ENCODE results near the gene VAMP7. TPM values are rescaled to one million over a fixed set of nuclear protein-coding genes. Genes with fewer than 3 reads are reported as not detected.
"Not testable (repeated sequence)": the region's sequence is repeated elsewhere in the genome, so short reads cannot be mapped to it uniquely, and the experiment has no call there.

VAMP7 gene
- total and polyA plus RNA-seq, 8 donors = 6.4 to 39.7 (median 20.3) TPM

DNA sequence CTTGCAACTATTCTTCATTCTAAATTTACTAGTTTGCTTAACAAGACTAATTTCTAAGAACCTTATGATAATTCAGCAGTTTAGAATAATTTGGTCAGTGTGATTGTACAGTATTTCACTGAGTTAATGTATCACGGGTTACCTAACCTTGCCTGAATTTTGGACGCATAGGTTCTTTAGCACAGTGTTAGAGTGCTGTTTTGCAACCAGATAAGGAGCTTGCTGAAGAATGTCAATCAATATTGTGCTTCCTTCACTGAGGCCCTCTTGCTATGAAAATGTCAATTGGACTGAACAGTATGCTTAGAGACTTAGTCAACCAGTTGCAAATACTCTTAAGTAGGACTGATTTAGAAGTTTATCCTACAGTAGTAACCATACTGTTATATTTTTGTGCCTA lies 19.6 kb downstream of the VAMP7 start:
- H3K27me3 ChIP-seq = no peaks in the 10 kb centered on the region
- no peak overlapping the region for H3K4me3 ChIP-seq
- H3K4me1 ChIP-seq = no peaks in the 10 kb centered on the region
- no peaks in the 10 kb centered on the region for H3K9me3 ChIP-seq
- TF ChIP-seq POLR2AphosphoS5 (IDR thresholded peaks at IDR 0.05) (no peak), POLR2A (IDR thresholded peaks at IDR 0.05) (no peak), EP300 (IDR thresholded peaks at IDR 0.05) (no peak)
- TF ChIP-seq, protein P1, sequence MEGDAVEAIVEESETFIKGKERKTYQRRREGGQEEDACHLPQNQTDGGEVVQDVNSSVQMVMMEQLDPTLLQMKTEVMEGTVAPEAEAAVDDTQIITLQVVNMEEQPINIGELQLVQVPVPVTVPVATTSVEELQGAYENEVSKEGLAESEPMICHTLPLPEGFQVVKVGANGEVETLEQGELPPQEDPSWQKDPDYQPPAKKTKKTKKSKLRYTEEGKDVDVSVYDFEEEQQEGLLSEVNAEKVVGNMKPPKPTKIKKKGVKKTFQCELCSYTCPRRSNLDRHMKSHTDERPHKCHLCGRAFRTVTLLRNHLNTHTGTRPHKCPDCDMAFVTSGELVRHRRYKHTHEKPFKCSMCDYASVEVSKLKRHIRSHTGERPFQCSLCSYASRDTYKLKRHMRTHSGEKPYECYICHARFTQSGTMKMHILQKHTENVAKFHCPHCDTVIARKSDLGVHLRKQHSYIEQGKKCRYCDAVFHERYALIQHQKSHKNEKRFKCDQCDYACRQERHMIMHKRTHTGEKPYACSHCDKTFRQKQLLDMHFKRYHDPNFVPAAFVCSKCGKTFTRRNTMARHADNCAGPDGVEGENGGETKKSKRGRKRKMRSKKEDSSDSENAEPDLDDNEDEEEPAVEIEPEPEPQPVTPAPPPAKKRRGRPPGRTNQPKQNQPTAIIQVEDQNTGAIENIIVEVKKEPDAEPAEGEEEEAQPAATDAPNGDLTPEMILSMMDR (IDR thresholded peaks at IDR 0.05) = no peak
- peaks cover 0 to 53% (median 40%) of the 10 kb centered on the region in 4 donors for H3K36me3 ChIP-seq
- intact Hi-C loops (cut with DNase I; ENCODE audit: low total_unique reads) = no loop called here
- no peak overlapping the region for H3K27ac ChIP-seq
- 88 to 95% (median 91%) methylated on average over 2 of the region's 2 CpGs for WGBS, 5 donors
- no peak for DNase-seq

DNA sequence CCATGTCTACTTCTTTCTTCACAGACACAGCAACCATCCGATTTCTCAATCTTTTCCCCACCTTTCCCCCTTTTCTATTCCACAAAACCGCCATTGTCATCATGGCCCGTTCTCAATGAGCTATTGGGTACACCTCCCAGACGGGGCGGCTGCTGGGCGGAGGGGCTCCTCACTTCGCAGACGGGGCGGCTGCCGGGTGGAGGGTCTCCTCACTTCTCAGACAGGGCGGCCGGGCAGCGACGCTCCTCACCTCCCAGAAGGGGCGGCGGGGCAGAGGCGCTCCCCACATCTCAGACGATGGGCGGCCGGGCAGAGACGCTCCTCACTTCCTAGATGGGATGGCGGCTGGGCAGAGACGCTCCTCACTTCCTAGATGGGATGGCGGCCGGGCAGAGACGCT lies 26.5 kb downstream of the VAMP7 start:
- H3K27ac ChIP-seq; H3K4me1 ChIP-seq; DNase-seq; H3K27me3 ChIP-seq; intact Hi-C loops (cut with DNase I; ENCODE audit: low total_unique reads); H3K4me3 ChIP-seq: not testable (repeated sequence)
- H3K36me3 ChIP-seq = peaks cover 0 to 35% (median 14%) of the 10 kb centered on the region in 4 donors
- H3K9me3 ChIP-seq = peaks cover 0 to 14% (median 7%) of the 10 kb centered on the region in 4 donors
- 88 to 97% (median 96%) methylated on average over 17 to 25 of the region's 26 CpGs for WGBS, 5 donors

DNA sequence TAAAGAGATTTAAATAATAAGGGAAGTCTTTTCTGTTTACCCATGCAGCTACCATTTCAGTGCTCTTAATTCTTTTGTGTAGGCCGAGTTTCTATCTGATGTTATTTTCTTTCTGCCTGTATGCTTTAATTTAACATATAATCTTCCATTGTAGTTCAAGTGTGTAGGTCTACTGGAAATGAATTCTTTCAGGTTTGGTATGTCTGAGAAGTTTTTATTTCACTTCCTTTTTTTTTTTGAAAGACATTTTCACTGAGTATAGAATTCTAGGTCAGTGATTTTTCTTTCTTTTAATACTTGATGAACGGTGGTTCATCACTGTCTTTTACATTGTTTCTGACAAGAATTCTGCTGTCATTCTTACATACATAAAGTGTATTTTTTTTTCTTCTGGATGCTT lies 42.1 kb downstream of the VAMP7 start:
- Histone ChIP-seq H3K9me3 (peaks cover 0 to 4% (median 0%) of the 10 kb centered on the region in 4 donors), H3K36me3 (peaks cover 7 to 57% (median 54%) of the 10 kb centered on the region in 4 donors), H3K4me1 (no peaks in the 10 kb centered on the region), H3K4me3 (no peak overlapping the region), H3K27me3 (no peaks in the 10 kb centered on the region), H3K27ac (no peak overlapping the region)
- TF ChIP-seq, protein P1 (IDR thresholded peaks at IDR 0.05) = no peak
- TF ChIP-seq POLR2A (IDR thresholded peaks at IDR 0.05) = no peak
- TF ChIP-seq EP300 (IDR thresholded peaks at IDR 0.05) = no peak
- TF ChIP-seq POLR2AphosphoS5 (IDR thresholded peaks at IDR 0.05) = no peak
- 66 to 82% (median 75%) methylated on average over 2 of the region's 2 CpGs for WGBS, 5 donors
- no peak for DNase-seq
- intact Hi-C loops (cut with DNase I; ENCODE audit: low total_unique reads) = no loop called here

DNA sequence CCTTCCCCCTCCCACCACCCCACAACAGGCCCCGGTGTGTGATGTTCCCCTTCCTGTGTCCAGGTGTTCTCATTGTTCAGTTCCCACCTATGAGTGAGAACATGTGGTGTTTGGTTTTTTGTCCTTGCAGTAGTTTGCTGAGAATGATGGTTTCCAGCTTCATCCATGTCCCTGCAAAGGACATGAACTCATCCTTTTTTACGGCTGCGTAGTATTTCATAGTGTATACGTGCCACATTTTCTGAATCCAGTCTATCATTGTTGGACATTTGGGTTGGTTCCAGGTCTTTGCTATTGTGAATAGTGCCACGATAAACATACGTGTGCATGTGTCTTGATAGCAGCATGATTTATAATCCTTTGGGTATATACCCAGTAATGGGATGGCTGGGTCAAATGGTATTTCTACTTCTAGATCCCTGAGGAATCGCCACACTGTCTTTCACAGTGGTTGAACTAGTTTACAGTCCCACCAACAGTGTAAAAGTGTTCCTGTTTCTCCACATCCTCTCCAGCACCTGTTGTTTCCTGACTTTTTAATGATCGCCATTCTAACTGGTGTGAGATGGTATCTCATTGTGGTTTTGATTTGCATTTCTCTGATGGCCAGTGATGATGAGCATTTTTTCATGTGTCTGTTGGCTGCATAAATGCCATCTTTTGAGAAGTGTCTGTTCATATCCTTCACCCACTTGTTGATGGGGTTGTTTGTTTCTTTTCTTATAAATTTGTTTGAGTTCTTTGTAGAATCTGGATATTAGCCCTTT lies 49.9 kb downstream of the VAMP7 start:
- intact Hi-C loops (cut with DNase I; ENCODE audit: low total_unique reads); DNase-seq: not testable (repeated sequence)
- WGBS, 5 donors = 89 to 94% (median 92%) methylated on average over 7 of the region's 8 CpGs

DNA sequence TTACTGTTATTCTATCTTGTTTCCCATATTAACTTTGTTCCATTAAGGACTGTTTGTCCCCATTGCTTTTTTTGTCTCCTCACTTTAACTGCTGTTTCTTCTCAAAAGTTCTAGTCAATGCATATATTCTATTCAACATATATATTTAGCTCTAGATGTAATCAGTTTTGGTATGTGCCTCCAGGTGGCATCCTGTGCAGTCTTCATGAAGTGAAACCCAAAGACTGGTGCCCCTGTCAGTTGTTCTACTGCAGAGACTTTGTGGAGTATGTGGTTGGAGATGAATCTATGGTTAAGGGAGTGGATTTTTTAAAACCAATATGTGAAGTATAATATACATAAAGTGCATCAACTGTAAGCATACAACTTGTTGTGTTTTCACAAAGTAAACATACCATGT lies 57.0 kb downstream of the VAMP7 start:
- Histone ChIP-seq H3K27ac (no peak overlapping the region), H3K4me3 (no peak overlapping the region), H3K36me3 (peaks cover 0 to 34% (median 23%) of the 10 kb centered on the region in 4 donors), H3K4me1 (no peaks in the 10 kb centered on the region), H3K27me3 (no peaks in the 10 kb centered on the region), H3K9me3 (peaks cover 0 to 12% (median 5%) of the 10 kb centered on the region in 4 donors)
- TF ChIP-seq POLR2A (IDR thresholded peaks at IDR 0.05) (no peak), POLR2AphosphoS5 (IDR thresholded peaks at IDR 0.05) (no peak), EP300 (IDR thresholded peaks at IDR 0.05) (no peak)
- TF ChIP-seq, protein P1 (IDR thresholded peaks at IDR 0.05) = no peak
- intact Hi-C loops (cut with DNase I; ENCODE audit: low total_unique reads) = no loop called here
- no peak for DNase-seq

More for the DNA sequence above, 49.9 kb downstream of the VAMP7 start:
- Histone ChIP-seq H3K36me3 (peaks cover 0 to 41% (median 36%) of the 10 kb centered on the region in 4 donors), H3K9me3 (peaks cover 3 to 35% (median 18%) of the 10 kb centered on the region in 4 donors)
- H3K27me3 ChIP-seq, H3K4me1 ChIP-seq, H3K4me3 ChIP-seq, H3K27ac ChIP-seq: not testable (repeated sequence)
